Limb (tissue), 2 donors: ENCODE results near the gene ADCYAP1R1.

ENCODE experiments used
- DNase-seq, 2 donors: peaks; one replicate each; pipeline ENCODE4 v3.0.0-alpha.2; 2016; ENCODE audit errors: extremely low spot score in 2 of 2

Gene ADCYAP1R1

DNA sequence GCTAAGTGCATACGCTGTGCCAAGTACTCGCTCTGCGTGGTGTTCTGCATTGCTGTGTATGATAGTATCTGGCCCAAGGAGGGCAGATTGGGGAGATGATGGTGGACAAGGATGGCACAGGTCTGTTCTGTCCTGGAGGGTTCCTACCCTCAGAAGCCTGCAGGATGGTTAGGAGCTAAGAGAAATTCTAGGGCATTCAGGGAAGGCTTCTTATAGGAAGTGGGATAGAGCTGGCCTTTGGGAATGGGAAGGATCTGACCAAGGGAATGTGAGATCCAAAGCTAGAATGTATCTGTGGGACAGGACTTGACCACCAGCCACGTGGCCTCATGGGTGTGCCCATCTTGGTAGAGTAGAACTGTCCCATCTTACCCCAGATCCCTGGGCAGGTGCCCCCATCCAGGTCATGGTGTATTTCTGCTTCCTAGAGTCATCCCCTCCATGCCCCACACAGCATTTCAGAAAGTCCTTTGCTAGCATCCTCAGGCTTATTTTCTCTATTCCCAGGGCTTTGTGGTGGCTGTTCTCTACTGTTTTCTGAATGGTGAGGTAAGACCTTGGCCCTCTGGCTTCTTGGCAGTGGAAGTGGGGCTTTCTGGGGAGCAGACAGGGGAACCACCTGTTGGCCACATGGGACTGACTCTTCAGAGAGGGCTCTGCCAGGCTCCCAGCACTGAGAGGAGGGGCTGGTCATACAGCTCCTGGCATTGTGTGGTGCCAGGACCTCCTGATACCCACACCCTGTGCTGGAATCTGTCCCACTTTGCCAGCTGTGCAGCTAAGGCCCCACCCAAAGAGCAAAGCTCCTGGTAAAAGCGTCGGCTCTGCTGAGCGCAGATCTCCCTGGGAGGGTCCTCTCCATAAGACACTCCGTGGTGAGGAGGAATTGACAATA, 52.5 kb downstream of the ADCYAP1R1 start:
- peak in 1 of 2 donors; percentile 19 for DNase-seq

DNA sequence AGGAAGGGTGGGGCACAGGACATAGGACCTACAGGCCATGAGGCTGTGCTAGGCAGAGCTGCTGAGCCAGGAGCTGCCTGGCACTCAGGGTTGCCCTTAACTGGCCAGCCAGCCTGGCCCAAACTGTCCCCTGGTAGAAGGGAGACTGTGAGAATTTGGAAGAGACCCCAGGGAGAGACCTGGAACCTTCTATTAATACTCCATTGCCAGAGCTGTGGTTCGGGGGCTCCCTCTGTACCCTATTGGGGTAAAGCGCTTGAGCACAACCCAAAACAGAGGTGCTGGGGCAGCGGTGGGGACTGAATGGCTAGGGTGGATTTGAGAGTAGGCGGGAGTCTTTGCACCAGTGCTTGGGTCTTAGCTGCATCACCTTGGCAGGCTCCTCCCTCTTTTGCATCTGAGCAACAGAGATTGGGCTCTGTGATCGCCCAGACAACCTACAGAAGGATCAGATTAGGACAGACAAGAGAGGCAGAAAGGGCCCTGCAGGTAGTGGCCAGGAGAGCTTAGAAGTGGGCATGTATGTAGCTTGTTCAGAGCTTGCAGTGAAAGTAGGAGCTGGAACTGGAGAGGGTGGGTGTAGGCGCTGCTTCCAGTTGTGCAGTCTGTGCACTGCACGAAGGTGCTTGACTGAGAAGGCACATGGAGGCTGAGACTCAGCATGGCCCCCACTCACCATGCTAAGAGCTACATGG, 53.3 kb downstream of the ADCYAP1R1 start:
- DNase-seq: peak in 1 of 2 donors; percentile 18

DNA sequence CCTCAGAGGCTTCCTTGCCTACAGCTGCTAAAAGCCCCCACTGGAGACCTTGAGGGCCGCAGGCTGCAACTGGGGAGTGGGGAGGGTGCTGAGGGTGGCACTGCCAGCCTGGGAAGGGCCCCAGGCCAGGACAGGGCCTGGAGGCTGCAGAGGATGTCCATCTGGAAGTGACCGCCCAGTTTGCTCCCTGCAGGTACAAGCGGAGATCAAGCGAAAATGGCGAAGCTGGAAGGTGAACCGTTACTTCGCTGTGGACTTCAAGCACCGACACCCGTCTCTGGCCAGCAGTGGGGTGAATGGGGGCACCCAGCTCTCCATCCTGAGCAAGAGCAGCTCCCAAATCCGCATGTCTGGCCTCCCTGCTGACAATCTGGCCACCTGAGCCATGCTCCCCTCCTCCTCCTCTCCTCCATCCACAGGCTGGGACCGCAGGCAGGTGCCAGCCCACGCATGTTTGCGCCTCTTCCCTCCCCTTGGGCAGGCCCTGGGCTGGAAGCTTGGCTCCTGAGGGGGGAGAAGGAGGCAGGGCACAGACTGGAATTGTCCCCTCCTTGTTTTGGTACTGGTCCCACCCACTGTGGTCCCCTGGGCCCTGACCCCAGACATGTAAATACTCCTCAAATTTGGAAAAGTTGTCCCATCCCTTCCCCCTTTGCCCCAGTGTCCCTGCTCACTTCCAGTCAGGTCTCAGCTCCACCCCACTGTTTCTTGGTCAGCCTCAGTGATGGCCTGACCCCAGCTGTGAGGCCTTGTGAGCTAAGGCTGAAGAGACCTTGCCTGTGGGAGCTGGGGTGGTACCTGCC, 54.4 kb downstream of the ADCYAP1R1 start:
- peak in 1 of 2 donors; percentile 11 for DNase-seq

DNA sequence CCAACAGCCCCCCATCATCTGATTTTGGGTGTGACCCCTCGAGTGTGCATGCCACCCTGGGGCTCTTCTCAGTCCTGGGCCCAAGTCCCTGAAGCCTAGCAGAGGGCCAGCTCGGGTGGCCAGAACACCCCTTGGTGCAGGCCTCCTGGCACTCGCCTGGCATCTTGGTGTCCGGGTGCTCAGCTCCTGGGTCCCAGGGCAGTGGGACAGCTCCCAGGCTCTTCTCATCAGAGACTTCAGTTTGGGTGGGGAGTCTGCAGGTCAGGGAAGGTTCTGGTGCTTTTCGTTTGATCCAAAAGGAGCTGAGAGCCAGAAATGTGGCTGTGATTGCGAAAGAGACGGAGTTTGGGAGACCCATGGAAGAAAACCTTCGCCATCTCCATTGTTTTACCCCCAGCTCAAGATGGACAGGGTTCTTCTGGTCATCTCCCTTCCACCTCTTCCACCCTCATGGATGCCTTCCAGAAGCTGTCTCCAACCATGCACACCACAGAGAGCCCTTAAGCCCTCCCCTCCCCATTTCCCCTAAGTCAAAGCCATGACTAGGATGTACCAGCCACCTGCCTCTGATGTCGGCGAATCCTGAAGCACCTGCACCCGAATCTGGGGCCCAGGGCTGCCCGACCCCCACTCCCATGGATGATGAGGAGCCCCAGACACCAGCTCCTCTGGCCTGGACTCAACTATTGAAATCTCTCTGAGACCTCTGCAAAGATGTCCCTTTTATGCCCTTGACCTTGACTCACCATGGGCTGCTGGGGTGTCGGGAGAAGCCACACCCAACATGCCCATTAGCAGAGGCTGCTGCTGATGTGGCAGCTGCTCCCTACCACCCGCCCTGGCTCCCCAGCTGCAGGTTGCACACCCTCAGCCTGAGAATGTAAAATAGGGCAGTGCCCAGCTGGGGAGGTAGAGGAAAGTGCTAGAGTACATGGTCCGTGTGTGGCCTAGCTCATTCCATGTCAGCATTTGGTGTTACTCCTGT, 55.3 kb downstream of the ADCYAP1R1 start:
- peak in 1 of 2 donors; percentile 18 for DNase-seq

DNA sequence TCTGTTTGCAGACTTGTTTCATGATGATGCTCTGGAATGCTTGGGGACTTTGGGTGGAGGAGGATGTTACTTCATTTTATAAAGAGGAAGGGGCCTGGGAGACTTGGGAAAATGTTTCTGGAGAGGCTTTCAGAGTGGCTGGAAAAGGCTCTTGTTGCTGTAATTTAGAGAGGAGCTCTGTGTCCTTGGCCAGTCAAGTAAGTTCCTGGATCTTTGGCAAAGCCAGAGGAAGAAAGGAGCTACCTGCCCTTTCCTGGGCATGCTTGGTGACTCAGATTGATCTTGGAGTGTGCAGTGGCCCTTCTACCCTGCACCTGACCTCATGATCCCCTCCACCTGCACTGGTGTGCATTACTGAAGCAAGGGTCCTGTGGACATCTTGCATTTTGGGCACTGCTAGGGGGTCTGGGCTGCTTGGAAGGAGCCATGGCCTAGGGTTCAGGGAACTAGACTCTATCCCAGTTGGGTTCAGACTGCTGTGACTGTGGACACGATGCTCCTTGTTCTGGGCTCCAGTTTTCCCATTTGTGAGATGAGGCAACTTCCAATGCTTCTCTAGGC, 56.1 kb downstream of the ADCYAP1R1 start:
- peak in 1 of 2 donors; percentile 0 for DNase-seq

DNA sequence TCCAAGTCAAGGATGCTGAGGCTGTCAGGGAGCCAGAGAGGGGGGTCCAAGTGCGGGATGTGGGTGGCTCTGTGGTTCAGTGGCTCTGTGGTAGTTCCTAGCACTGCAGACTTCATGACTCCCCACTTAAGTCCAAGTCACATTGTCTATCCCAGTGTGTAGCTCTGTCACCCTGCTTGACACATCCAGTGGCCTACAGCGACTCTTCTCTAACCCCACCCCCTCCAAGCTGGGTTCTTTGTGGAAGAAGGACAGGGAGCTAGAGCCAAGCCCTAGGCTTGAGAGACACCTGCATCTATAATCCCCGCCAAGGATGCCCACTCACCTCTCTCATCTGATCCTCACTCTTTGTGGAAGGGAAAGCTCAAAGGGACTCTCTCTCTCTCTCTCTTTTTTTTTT, 57.6 kb downstream of the ADCYAP1R1 start:
- DNase-seq: peak in 1 of 2 donors; percentile 6

DNA sequence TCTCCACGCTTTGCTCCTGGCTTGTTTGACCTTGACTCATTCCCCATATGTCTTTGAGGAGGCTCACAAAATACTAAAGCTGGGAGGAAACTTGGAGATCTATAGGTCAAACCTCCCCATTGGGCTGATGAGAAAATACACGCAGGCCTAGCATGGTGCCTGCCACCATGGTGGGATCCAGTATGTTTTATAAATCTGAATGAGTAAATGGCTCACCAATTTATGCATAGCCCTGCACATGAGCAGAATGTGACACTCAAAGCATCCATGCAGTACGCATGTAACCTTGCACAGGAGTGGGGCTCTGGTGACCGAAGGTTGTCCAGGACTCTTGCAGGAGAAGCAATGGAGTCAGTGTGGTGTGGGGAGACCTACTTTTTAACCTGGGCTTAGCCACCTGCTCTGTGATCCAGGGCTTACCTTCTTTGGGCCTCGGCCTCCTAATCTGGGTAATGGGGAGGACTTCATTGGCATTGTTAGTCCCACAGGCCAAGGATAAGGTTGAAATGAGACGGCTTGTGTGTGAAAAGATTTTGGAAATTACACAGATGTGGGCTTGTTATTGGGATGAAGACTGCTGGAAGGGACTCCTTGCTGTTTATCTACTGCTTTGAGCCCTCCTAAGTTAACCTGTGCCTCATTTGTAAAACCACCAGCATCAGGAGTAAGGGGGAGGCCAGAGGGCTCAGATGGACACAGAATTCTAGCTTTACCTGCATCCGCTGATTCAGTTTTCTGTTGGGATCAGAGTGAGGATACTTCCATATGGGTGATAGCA, 58.4 kb downstream of the ADCYAP1R1 start:
- DNase-seq: peak in 1 of 2 donors; percentile 4

DNA sequence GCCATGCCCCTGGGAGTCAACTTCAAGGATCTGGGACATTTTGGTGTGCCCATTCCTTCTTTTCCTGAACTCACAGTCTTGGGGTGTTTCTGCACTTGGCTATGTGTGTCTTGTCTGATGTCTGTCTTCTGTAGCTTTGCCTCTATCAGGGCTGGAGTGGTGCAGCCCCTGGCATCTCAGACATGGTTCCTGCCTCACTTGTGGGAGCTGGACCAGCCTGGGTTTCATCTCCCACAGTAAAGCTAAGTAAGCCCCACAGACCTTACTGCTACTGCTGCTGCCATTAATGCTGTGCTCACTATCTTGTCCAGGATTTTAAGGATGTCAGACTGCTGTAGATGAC, 59.0 kb downstream of the ADCYAP1R1 start:
- peak in 1 of 2 donors; percentile 4 for DNase-seq

DNA sequence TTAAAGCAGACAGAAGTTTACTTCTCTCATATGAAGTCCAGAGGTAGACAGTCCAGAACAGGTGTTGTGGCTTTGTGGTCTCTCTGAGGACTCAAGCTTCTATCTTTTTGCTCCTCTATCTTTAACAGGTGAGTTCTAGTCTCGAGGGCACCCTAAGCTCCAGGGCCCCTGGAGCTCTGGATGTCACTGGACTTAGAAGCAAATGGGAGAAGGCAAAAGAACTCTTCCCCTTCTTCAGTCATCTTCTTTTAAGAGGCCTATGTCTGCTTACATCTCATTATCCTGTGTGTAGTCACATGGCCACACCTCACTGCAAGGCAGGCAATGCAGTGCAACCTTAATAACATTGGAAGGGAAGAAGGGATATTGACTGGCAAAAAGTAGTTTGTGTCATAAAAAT, 61.6 kb downstream of the ADCYAP1R1 start:
- peak in 1 of 2 donors; percentile 6 for DNase-seq

DNA sequence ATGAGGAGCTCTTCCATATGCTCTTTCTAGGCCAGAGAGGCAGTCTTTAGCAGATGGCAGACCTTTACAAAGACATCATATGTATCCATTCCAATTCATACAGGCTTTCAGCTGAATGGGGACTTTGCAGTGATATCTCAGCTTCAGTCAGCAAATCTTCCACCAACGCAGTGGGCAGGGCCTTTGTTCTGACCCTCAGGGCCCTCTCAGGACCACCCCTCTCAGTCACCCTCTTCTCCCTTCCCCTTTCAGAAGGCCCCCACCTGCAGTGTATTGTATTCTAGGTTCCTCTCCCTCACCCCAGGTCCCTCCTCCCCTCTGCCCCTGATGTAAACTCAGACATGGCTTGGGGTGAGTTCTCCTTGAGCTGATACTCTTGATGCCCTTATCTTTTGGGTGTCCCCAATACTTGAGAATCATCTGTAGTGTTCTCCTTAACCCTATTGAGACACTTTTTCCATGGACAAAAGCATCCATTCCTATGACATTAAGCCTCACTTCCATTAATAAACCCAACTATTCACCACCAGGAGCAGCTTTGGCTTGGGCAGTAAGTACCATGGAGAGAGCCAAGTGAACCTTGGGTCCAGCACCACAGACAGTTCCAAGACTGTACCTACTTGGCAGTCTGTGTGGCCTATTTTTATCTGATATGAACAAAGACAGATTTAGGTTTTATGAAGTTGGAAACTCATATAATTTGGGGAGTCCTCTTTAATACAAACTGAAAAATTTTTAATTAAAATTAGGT, 62.7 kb downstream of the ADCYAP1R1 start:
- DNase-seq: peak in 1 of 2 donors; percentile 58

DNA sequence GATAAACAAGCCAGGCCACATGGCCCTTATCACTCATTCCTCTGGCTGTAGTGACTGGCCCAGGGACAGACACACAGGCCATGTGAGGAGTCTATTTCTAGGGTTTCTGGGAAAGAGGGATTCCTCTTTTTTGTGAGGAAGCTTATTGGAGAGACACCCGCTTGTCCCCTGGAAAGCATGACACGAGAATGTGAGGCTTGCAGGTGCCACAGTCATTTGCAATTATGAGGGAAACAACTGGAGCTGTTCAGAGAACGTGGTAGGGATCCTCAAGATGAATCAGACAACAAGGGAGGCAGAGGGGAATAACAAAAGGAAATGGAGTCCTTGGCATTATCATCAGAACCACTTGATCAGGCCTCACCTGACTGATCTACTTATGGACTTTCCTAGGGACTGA, 64.5 kb downstream of the ADCYAP1R1 start:
- DNase-seq: peak in 1 of 2 donors; percentile 2

DNA sequence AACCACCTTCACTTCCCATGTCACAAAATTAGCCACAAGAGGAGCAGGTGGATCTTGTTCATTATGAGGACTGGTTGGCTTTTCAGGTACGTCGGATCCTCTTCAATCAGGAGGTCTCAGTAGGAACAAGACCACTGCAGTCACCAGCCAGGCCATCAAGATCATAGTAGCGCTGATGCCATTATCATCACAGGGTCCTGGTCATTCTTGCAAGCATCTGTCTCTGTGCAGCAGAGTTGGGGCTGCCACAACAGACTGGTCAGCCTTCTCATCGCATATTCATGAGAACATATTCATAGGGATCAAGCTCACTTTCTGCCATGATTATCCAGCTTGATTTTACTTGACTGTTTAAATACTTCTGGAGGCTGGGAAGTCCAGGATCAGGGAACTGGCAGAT, 67.1 kb downstream of the ADCYAP1R1 start:
- DNase-seq: no peak

DNA sequence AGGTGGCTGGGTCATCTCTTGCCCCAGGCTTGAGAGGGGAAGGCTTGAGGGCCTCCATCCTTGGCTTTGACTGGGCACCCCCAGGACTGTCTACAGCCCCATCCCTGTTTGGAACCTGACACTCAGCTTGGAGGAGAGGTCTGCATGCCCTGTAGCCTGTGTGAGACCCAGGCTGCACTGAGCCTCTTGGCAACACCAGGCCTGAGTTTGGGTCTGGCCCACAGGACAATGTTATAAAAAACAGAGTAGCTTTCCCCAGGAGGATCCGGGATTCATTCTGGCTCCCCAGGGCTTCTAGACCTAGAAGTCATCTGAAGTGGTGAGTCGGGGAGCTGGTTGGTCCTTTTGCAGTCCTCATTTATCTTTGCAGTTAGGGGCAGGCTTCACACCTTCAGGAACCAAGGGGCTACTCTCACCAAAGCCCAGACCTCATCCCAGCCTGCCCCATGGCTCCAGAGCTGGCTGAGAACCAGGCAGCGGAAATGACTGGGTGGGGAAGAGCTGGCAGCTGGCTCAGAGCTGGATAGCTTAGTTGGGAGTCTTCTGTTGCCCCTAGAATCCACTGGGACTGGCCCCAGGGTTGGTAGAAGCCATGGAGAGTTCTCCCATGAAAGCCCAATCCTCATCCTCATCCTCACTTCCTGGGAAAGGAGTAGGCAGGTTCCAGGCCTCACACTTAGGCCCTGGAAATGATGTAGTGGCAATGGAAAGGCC, 68.8 kb downstream of the ADCYAP1R1 start:
- DNase-seq: peak in 1 of 2 donors; percentile 25

DNA sequence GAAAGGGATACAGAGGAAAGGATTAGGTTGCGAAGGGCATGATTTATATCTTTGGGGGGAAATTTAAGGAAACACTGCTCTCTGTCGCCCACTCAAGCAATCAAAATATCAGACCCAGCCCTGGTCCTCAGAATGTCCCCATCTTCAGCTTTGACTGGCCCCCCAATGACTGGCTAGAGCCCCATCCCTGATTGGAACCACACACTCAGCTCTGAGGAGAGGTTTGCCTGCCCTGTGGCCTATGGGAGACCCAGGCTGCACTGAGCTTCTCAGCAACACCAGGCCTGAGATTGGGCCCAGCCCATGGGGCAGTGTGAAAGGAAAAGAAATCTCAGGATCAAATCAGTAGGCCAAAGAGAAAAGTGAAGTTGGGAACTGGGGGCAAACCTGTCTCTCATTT, 69.5 kb downstream of the ADCYAP1R1 start:
- peak in 1 of 2 donors; percentile 12 for DNase-seq

DNA sequence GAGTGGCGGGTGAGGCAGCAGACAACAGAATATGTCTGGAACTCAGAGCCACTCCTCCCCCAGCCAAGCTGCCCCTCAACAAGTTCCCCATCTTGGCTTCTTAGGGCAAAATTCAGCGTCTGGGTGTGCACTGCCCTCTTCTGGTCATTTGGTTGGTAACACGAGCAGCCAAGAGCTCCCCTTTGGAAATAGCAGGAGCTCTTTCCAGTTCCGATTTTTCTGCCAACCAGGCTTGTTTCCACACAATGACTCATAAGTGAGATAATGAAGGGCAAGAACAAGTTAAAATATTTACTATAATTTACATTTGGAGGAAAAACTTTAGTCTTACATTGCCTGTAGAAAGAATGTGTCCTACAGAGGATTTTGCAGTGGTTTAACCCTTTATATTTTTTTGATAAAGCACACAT, 70.5 kb downstream of the ADCYAP1R1 start:
- peak; percentile 76 to 85 for DNase-seq

DNA sequence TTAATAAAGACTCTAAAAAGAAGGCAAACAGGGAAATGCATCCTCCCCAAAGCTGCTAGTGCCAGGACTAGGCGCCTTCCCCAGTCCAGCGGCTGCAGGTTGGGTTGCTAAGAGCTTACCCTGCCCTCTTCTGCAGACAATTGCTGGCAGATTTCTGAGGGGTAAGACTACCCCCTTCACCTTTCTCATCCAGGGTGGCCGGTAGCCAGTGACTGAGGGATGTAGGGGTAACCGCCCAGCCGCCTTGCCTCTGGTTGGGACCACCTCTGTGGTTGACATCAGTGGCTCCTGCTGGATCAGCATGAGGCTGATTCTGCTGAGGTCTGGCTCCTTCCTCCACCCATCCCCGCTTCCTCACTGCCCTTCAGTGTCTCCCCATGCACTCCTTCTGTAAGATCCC, 71.2 kb downstream of the ADCYAP1R1 start:
- DNase-seq: peak in 1 of 2 donors; percentile 19

DNA sequence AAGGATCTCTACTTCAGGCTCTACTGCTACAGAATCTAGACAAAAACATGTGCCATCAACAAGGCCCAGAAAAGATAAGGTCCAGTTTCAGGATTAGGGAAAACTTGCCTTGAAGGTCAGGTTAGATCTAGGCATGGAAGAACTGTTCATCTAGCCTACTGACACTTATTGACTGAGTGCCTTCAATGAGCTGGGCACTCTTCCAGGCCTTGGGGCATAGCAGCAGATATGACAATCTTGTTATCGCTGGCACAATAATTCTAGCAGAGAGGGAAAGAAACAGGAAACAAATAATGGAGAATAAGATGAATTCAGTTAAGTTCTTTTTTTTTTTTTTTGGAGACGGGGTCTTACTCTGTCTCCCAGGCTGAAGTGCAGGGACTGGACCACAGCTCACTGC, 71.6 kb downstream of the ADCYAP1R1 start:
- no peak for DNase-seq

DNA sequence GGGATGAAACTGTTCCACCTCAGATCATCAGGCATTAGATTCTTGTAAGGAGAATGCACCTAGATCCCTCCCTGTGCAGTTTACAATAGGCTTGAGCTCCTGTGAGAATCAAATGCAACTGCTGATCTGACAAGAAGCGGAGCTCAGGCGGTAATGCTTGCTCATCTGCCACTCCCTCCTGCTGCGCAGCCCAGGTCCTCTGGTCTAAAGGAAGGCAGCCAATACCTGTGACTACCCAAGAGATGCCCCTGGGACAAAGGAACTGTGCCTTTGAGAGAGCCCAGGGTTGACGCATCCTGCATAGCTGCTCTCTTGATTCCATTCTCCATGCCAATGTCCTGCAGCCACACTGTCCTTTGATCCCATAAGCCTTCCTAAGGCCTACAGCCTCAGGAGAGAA, 73.1 kb downstream of the ADCYAP1R1 start:
- no peak for DNase-seq
